Endothelial cell of umbilical vein (primary cell): ENCODE measurements around the gene NINJ2. TPM values are rescaled to one million over a fixed set of nuclear protein-coding genes. Genes with fewer than 3 reads are reported as not detected.

Experiments used
- BruUV-seq: library from RNA; stranded (reverse); fragments of 400-500 nt; replicated peaks from 2 replicates; lab custom pipeline; 2021; lab: Mats Ljungman, UMichigan
- CTCF ChIA-PET: fragments of 300-600, 350-600 bp; sonication (Branson Sonifier 250); formaldehyde crosslinking; loops from one replicate; lab custom pipeline; 2021; ENCODE audit warnings: antibody characterized with exemption, inconsistent platforms; lab: Charles Lee
- POLR2A ChIA-PET: fragments of 300-600, 350-600 bp; sonication (Branson Sonifier 250); formaldehyde crosslinking; loops from one replicate; lab custom pipeline; 2021; ENCODE audit warnings: antibody characterized with exemption, inconsistent platforms; lab: Charles Lee
- DNase-seq: peaks from one replicate; pipeline ENCODE4 v3.0.0-alpha.2; 2011; ENCODE audit warnings: low read depth, low spot score
- FAIRE-seq: peaks from 2 replicates; lab custom pipeline; 2011; peaks lifted over from hg19 to GRCh38; lab: Jason Lieb, UNC
- H2AFZ ChIP-seq: 2 replicates; pipeline ENCODE4 v1.6.0; 2012; ENCODE audit warnings: low read depth, low read length, control low read depth, inconsistent platforms
- H3K27ac ChIP-seq: 2 replicates; pipeline ENCODE4 v1.5.1; 2011; ENCODE audit warnings: low read depth, mild to moderate bottlenecking, control low read depth, low read length, moderate library complexity; ENCODE audit not compliant: insufficient read depth
- H3K27me3 ChIP-seq, 2 experiments: 2 replicates each; pipeline versions ENCODE4 v1.6.0 to v1.6.1; 2011; ENCODE audit warnings: low read length in 2 of 2, mixed read lengths in 1 of 2; ENCODE audit not compliant: control insufficient read depth in 2 of 2, insufficient read depth in 2 of 2
- H3K36me3 ChIP-seq, 2 experiments: 2 replicates in 1 of 2; 3 replicates in 1 of 2; pipeline ENCODE4 v1.5.1; 2011; ENCODE audit warnings: low read length in 2 of 2, mild to moderate bottlenecking in 1 of 2, moderate library complexity in 1 of 2; ENCODE audit not compliant: control insufficient read depth in 2 of 2, insufficient read depth in 2 of 2; ENCODE audit errors: extremely low read depth in 1 of 2
- H3K4me1 ChIP-seq: 3 replicates; pipeline ENCODE4 v1.5.1; 2011; ENCODE audit warnings: mild to moderate bottlenecking, low read length; ENCODE audit not compliant: control insufficient read depth, insufficient read depth; ENCODE audit errors: extremely low read depth
- H3K4me2 ChIP-seq: 2 replicates; pipeline ENCODE4 v1.6.1; 2011; ENCODE audit warnings: low read length, control low read depth, mixed read lengths; ENCODE audit not compliant: insufficient read depth
- H3K4me3 ChIP-seq, 3 experiments: fragments of 200-600 bp in 1 of 3; sonication (generic), shearing (Covaris generic) in 1 of 3; replicated peaks in 1 of 3; 2 replicates each; pipeline ENCODE4 v1.5.1; 2011 to 2016; ENCODE audit warnings: control low read depth in 3 of 3, low read length in 3 of 3, mild to moderate bottlenecking in 2 of 3, inconsistent platforms in 1 of 3, low read depth in 1 of 3, moderate library complexity in 1 of 3; ENCODE audit not compliant: insufficient read depth in 1 of 3
- H3K79me2 ChIP-seq: 2 replicates; pipeline ENCODE4 v1.6.0; 2012; ENCODE audit warnings: low read length, inconsistent platforms; ENCODE audit not compliant: control insufficient read depth, insufficient read depth
- H3K9ac ChIP-seq: replicated peaks from 2 replicates; pipeline ENCODE3; 2011; ENCODE audit warnings: low read length, control low read depth; ENCODE audit not compliant: insufficient read depth; ENCODE audit errors: extremely low read depth
- H3K9me1 ChIP-seq: replicated peaks from 3 replicates; pipeline ENCODE4 v1.6.0; 2011; ENCODE audit warnings: mild to moderate bottlenecking, low read length; ENCODE audit not compliant: control insufficient read depth, insufficient read depth; ENCODE audit errors: extremely low read depth
- H3K9me3 ChIP-seq: replicated peaks from 2 replicates; pipeline ENCODE4 v1.5.1; 2012; ENCODE audit warnings: low read length, inconsistent platforms; ENCODE audit not compliant: control insufficient read depth, insufficient read depth
- H4K20me1 ChIP-seq: replicated peaks from 2 replicates; pipeline ENCODE3; 2011; ENCODE audit warnings: mild to moderate bottlenecking, low read length; ENCODE audit not compliant: control insufficient read depth, insufficient read depth; ENCODE audit errors: extremely low read depth
- CTCF ChIP-seq, 2 donors: IDR thresholded peaks; 1 replicate in 1 of 2; 2 replicates in 1 of 2; pipeline ENCODE4 v1.5.1; 2011; ENCODE audit warnings: low read length in 2 of 2, mild to moderate bottlenecking in 2 of 2, moderate library complexity in 2 of 2, control low read depth in 1 of 2, inconsistent platforms in 1 of 2, low read depth in 1 of 2; ENCODE audit not compliant: insufficient read depth in 1 of 2; ENCODE audit errors: extremely low read depth in 1 of 2
- EZH2 ChIP-seq: IDR thresholded peaks from 2 replicates; pipeline ENCODE4 v1.6.1; 2012; ENCODE audit warnings: borderline replicate concordance, low read depth, mild to moderate bottlenecking, moderate library complexity, low read length, inconsistent platforms; ENCODE audit not compliant: severe bottlenecking
- FOS ChIP-seq: IDR thresholded peaks from 2 replicates; pipeline ENCODE4 v1.6.1; 2011; ENCODE audit warnings: mild to moderate bottlenecking, low read length, moderate library complexity, borderline replicate concordance; ENCODE audit not compliant: insufficient read depth
- GATA2 ChIP-seq: IDR thresholded peaks from 2 replicates; pipeline ENCODE4 v1.7.0; 2011; ENCODE audit warnings: low read depth, mild to moderate bottlenecking, moderate library complexity, mixed read lengths, low read length; ENCODE audit not compliant: insufficient read length, insufficient read depth
- JUN ChIP-seq: IDR thresholded peaks from 2 replicates; pipeline ENCODE4 v1.6.1; 2011; ENCODE audit warnings: borderline replicate concordance, low read depth; ENCODE audit not compliant: insufficient read length, insufficient read depth
- MAX ChIP-seq: IDR thresholded peaks from 2 replicates; pipeline ENCODE4 v1.6.1; 2011; ENCODE audit not compliant: insufficient read depth, insufficient read length
- MYC ChIP-seq: IDR thresholded peaks from one replicate; pipeline ENCODE4 v1.6.1; 2011; ENCODE audit warnings: mild to moderate bottlenecking, low read depth, low read length
- POLR2A ChIP-seq: IDR thresholded peaks from 2 replicates; pipeline ENCODE4 v1.6.1; 2012; ENCODE audit warnings: low read depth, mild to moderate bottlenecking, control low read depth, low read length
- POLR2AphosphoS5 ChIP-seq: IDR thresholded peaks from 2 replicates; pipeline ENCODE4 v1.6.1; 2012; ENCODE audit warnings: low read depth, mild to moderate bottlenecking, control low read depth, low read length, moderate library complexity; ENCODE audit not compliant: insufficient read depth
- dilution Hi-C: fragments of 300-500 bp; cut with MboI; formaldehyde crosslinking; loops from one replicate; pipeline ENCODE4 v1.15.0; 2019; ENCODE audit warnings: low sequenced_read_pairs; ENCODE audit not compliant: extremely low pct_ligation_motif_present
- intact Hi-C: fragments of 100-400 bp; cut with micrococcal nuclease; formaldehyde crosslinking; loops from one replicate; pipeline ENCODE4 v1.10.0; 2022
- polyA plus RNA-seq, 4 experiments: library from polyadenylated mRNA; depleted of rRNA in 3 of 4; stranded (reverse) in 3 of 4; unstranded in 1 of 4; fragments of >200 nt; gene quantifications; 2 replicates each; pipeline versions ENCODE4 v1.2.1 to v1.2.3, GENCODE V29; 2011 to 2012; ENCODE audit warnings: missing spikeins in 1 of 4
- total RNA-seq: library from RNA; stranded (reverse); gene quantifications from 2 replicates; pipeline ENCODE4 v1.2.3, GENCODE V29; 2021

The NINJ2 gene
- total and polyA plus RNA-seq, 2 donors (not counting 3 experiments of a cell fraction or from before 2014, with no cell fraction given) = 0.75 to 4.4 TPM

GRCh38 chr12:565589-566105 lies 97.6 kb downstream of the NINJ2 start:
- no peaks in the 10 kb centered on the region for H3K9me1 ChIP-seq
- peaks cover 6% of the 10 kb centered on the region for H3K4me1 ChIP-seq
- no peak for DNase-seq
- ChIA-PET POLR2A (no interaction called here), CTCF (interaction anchor here (0.9 to 7.8 kb wide), 5 partner anchors 187 to 992 kb away, joined by 3 to 150 read pairs (median 4); partner anchors contain the start of genes RAD52 and WNK1)
- FAIRE-seq = no peak
- no TSS peak for BruUV-seq
- no peak overlapping the region for H2AFZ ChIP-seq
- no peaks in the 10 kb centered on the region for H3K9me3 ChIP-seq
- no peaks in the 10 kb centered on the region for H3K36me3 ChIP-seq
- dilution Hi-C loops = no loop called here
- H3K27ac ChIP-seq = no peak overlapping the region
- H3K9ac ChIP-seq = no peak overlapping the region
- TF ChIP-seq CTCF (IDR thresholded peaks at IDR 0.05; ENCODE audit: extremely low read depth in 1 of 2, insufficient read depth in 1 of 2, low read depth in 1 of 2, low read length in 2 of 2) (no peak), MYC (no peak), GATA2 (no peak), JUN (no peak), MAX (no peak), EZH2 (no peak), POLR2AphosphoS5 (no peak), POLR2A (no peak), FOS (no peak)
- H3K27me3 ChIP-seq = peaks cover 3 to 6% of the 10 kb centered on the region in 2 experiments
- H3K4me2 ChIP-seq = no peak overlapping the region
- no peaks in the 10 kb centered on the region for H4K20me1 ChIP-seq
- no peak overlapping the region for H3K4me3 ChIP-seq
- no peaks in the 10 kb centered on the region for H3K79me2 ChIP-seq
- intact Hi-C loops = no loop called here
